Cortex of kidney (tissue), 1 donor: ENCODE results near the gene CSE1L.
"Not testable (repeated sequence)": the region's sequence is repeated elsewhere in the genome, so short reads cannot be mapped to it uniquely, and the experiment has no call there.

Source experiments
- DNase-seq: peaks from one replicate; lab custom pipeline; 2025; lab: John Stamatoyannopoulos, UW

The CSE1L gene, protein sequence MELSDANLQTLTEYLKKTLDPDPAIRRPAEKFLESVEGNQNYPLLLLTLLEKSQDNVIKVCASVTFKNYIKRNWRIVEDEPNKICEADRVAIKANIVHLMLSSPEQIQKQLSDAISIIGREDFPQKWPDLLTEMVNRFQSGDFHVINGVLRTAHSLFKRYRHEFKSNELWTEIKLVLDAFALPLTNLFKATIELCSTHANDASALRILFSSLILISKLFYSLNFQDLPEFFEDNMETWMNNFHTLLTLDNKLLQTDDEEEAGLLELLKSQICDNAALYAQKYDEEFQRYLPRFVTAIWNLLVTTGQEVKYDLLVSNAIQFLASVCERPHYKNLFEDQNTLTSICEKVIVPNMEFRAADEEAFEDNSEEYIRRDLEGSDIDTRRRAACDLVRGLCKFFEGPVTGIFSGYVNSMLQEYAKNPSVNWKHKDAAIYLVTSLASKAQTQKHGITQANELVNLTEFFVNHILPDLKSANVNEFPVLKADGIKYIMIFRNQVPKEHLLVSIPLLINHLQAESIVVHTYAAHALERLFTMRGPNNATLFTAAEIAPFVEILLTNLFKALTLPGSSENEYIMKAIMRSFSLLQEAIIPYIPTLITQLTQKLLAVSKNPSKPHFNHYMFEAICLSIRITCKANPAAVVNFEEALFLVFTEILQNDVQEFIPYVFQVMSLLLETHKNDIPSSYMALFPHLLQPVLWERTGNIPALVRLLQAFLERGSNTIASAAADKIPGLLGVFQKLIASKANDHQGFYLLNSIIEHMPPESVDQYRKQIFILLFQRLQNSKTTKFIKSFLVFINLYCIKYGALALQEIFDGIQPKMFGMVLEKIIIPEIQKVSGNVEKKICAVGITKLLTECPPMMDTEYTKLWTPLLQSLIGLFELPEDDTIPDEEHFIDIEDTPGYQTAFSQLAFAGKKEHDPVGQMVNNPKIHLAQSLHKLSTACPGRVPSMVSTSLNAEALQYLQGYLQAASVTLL

DNA sequence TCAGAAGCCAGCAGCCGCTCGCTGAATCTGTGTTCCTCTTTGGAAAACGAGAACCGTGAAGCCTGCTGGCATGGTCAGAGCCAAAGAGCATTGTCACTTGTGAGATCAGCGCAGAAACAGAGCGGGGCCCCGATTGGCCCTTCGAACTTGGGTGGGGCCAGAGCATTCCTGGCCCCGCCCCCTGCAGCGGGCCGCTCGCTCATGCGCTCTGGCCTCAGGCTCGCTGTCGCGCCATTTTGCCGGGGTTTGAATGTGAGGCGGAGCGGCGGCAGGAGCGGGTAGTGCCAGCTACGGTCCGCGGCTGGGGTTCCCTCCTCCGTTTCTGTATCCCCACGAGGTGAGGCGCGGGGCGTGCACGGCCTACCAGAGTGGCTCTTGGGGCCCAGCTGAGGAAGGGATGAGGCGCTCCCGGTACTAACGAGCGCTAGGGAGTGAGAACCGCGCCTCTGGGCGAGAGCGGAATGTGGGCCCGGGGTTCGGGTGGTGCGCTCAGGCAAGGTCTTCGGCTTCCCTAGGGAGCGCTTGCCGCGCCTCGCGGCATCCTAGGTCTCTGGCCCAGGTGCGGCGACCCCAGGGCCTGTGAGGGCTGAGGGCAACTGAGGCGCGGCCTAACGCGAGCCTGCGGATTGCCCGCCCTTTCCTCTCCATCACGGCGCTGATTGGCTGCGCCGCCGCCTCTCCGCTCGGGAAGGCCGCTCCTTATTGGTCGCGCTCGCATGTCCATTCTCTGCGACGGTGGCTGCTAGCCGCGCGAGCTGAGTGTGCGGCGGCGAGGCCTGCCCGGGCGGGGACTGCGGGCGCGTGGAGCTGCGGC, at the start of gene CSE1L:
TSS of gene CSE1L (plus strand) at position 226 of the 814 bp plus-strand sequence. CDS start 12,152 bp downstream, outside the sequence.
- peak; percentile 67 for DNase-seq

DNA sequence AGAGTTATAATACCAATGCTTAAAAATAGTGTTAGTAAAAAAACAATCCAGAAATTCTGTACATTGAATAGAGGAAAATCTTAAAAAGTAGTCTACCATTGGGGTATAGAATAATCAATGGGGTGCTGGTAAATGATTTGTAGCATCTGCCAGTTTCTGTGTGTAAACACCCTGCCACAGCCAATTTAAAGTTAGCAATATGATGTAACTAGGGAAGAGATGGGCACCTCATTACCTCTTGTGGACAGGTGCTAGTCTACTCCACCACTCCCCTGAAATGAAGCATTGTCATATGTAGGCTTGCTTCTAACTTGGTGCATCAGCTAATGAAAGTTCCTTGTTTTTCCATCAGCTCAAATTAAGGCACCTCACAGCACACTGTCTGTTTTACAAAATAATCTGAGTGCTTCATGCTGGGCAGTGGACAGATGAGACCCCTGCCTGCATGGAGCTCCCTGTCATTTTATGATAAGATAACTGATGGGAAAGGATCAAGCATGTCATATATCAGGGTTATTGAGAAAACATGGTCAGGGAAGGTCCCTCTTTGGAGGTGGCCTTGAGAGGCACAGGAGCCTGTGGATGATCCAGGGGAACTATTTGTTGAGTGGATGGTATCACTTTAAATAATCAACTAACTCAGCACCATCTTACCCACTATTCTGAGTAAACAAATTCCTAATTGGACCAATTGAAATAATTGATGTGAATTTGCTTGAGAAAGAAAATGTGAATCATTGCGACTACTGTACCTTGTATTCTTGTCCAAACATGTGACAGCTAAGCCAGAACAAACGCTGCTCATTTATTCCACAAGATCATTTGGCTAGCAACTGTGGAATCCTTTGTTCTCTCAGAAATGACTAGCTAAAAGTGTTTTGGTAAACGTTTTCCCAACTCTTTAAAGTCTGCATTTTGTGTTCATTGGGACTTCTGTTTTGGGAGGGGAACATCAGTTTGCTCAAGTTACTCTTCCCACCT, 45.9 kb upstream of the CSE1L start:
- DNase-seq = no peak

DNA sequence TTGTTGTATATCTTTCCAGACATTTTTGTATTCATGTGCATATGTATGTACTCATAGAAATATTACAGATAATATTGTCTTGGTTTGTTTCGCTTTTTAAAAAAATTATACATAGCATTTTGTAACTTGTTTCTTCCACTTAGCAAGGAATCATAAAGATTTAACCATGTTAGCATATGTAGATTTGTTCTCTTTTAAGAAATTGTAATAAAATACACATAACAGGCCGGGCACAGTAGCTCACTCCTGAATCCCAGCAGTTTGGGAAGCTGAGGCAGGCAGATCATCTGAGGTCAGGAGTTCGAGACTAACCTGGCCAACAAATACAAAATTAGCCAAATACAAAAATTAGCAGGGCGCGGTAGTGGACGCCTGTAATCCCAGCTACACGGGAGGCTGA, 44.4 kb upstream of the CSE1L start:
- DNase-seq = no peak

DNA sequence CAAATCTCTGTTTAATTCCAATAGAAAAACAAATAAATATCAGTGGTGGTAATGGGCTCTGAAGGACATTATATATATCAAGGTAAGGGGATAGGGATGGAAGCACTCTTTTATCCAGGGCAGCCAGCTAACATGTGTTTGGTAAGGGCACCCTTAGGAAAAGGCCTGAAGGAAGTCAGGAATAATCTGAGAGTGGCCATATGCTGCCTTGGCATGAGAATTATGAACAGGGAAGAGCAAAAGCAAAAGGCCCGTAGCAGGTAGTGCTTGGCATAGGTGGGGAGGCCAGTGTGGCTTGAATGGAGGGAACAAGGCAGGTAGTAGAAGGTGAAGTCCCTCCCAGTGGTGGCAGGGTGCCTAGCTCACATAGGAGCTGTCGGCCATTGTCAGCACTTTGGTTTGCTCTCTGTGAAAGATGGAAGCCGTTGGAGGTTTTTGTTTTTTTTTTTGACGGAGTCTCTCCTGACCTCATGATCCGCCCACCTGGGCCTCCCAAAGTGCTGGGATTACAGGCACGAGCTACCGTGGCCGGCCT, 39.6 kb upstream of the CSE1L start:
- no peak for DNase-seq

DNA sequence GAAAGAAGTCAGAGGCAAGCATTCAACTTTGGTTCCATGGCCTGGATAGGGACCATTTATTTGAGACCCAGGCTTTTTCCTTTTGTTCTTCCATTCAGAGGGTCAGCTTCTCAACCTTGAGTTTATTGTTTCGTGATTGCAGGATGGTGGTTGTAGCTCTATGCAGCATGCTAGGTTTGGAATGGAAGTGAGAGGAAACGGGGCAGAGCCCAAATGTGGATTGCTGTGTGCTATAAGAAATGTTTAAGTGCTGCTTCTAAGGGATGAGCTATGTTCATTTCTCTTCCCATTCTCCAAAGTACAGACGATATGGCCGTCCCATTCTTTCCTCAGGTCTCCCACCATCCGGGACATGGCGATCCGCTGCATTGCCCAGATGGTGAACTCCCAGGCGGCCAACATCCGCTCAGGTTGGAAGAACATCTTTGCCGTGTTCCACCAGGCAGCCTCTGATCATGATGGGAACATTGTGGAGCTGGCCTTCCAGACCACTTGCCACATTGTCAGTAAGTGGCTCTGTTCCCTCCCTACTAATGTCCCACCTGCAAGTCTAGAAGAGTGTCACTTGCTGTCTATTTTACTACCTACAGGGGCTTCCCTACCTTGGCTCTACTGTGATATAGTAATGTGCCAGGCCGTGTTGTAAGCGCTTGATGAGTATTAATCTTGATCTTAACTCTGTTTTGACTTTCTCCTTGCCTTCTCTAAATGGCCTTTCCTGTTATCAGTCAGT, 36.0 kb upstream of the CSE1L start:
- no peak for DNase-seq

DNA sequence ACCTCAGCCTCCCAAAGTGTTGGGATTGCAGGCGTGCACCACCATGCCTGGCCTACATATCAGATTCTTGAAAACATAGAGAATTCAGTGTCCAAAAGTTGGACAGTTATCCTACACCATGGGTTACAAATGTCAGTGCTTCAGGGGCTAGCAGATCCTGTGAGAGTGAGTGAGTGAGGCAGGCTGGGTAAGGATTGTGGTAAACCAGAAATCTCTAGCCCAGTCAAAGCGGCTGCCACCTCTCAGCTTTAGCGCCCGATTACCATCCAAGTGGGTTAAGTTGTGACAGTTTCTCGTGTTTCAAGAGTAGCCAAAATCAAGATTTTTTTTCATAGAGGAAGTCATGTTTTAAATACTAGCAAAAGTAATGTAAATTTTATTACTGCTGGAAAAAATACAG, 21.9 kb upstream of the CSE1L start:
- no peak for DNase-seq

DNA sequence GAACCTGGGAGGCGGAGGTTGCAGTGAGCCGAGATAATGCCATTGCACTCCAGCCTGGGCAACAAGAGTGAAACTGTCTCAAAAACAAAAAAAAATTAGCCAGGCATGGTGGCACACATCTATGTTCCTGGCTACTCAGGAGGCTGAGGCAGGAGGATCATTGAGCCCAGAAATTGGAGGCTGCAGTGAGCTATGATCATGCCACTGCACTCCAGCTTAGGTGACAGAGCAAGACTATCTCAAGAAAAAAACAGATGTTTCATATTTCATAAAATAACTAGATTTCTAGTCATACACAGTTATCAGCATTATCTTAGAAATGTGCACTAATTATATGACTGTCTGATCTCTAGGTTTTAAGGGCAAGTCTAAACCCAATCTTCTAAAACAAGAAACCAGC, 17.9 kb upstream of the CSE1L start:
- not testable (repeated sequence) for DNase-seq

DNA sequence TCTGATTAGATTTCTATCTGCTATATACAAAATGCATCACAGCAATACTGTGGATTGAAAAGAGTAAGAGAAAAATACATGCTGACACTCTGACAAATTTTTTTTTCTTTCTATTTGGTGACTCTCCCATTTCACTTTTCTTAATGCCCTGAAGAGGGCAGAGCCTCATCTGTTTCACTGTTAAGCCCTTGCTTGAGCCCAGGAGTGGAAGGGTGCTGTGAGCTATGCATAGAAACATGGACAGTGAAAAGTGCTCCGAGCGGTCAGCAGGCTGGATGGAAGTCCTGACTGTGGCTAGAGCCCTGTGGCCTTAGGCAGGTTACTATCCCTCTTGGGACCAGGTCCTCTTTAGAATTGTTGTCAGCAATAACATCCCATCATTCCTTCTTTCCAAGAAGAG, 17.4 kb upstream of the CSE1L start:
- no peak for DNase-seq

DNA sequence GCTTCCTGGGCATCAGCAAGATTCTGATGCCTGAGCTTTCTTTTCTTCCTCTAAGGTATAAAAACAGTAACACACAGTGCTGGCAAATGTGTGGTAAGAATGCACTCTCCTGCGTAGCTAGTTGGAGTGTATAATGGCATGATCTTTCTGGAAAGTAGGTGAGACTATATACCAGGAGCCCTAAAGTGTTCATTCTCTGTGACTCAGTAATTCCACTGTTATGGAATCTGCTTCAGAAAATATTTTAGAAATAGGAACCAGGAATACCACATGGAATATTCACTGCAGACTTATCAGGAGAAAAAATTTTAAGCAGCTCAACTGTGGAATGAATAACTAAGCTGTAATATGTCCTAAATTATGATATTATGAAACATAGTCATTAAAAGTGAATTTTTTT, 16.9 kb upstream of the CSE1L start:
- no peak for DNase-seq

DNA sequence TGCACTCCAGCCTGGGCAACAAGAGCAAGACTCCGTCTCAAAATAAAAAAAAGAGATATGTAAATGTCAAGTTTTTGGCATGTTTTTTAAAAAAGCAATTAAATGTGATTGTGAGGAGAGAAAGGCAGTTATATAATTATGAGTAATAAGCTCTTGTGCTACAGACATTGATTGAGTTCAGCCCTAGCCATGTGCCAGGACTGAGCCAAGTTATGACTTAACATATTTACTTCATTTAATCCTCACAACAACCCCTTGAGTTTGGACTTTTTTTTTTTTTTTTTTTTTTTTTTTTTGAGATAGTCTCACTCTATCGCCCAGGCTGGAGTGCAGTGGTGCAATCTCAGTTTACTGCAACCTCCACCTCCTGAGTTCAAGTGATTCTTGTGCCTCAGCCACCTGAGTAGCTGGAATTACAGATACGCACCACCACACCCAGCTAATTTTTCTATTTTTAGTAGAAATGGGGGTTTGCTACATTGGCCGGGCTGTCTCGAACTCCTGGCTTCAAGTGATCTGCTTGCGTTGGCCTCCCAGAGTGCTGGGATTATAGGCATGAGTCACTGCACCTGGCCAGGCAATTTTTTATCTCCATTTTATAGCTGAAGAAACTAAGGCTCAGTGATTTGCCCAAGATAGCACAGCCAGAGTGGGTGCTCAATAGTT, 15.0 kb upstream of the CSE1L start:
- no peak for DNase-seq

DNA sequence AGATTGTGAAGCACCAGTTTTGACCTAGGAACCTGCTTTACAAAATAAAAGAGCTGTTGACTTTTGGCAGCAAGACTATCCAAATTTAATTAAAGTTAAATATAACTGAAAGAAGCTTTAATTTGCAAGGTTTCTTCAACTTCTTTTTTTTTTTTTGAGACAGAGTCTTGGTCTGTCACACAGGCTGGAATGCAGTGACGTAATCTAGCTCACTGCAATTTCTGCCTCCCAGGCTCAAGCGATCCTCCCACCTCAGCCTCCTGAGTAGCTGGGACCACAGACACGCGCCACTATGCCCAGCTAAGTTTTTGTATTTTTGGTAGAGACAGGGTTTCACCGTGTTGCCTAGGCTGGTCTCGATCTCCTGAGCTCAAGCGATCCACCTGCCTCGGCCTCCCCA, 13.7 kb upstream of the CSE1L start:
- no peak for DNase-seq

DNA sequence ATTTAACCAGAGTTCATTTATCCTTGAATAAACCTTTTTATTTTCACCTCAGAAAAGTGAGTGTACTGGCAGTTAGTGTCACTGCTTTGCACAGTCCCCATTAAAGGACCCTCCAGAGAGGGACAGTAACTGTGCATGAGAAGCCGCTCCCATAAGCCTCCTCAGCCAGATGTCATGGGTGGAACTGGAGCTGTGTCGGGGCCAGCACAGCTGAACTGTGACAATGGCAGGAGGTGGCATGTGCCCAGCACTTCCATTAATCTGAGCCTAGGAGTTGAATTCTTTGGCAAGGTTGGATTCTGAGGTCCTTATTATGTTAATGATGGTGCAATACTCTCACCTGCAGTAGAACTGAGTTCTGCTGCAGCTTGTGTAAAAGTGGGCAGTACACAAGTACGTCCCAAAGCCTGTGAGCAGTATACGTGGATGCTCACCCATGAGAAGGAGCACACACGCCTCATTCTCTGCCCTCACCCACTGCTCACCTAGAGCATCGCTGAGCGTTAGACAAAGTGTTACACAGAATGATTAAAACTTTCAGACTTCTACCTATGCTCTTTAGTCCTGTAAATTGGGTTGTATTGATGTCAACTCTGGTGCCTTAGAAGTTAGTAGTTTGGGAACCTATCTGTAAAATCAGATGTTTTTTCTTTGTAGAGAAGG, 11.9 kb upstream of the CSE1L start:
- no peak for DNase-seq

DNA sequence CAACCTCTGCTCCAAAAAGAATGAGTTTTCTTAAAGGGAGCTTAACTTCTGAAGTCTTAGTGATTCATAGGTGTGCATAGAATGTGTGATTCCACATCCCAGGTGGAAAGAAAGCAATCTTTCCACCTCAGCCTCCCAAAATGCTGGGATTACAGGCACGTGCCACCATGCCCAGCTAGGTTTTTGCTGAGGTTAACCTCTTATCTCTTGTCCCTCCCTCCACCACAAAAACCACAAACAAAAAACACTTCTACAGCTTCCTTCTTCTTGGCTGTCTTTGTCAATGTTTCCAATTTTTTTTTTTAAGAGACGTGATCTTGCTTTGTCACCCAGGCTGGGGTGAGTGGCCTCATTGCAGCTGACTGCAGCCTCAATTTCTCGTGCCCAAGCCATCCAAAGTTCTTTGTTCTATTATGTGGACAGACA, 8.1 kb upstream of the CSE1L start:
- DNase-seq = no peak

DNA sequence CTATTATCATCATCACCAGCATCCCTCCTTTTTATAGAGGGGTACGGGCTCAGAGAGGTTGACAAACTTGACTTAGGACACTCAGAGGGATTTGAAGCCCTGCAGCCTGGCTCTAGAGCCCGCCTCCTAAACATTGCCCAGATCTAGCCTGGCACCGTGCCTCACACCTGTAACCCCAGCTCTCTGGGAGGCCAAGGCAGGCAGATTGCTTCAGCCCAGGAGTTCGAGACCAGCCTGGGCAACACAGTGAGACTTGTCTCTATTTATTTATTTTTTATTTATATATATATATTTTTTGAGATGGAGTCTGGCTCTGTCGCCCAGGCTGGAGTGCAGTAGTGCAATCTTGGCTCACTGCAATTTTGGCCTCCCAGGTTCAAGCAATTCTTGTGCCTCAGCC, 6.3 kb upstream of the CSE1L start:
- DNase-seq = no peak

DNA sequence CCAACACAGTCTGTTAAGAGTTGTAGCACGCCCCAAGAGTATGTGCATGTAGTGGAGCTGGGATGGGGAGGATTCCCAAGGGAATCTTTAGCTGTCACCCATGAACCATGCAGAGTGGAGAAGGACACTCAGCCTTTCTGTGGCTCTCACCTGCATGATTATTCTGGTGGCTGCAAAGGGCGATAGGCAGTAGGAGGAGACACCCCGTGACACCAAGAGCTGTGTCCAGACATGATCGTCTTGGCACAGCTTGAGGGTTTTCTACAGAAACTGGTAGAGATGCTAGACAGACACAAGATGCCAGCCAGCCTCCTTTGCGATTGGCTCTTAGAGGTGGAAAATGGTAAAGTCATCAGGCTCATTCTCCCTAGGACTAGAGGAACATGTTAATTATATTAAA, 3.1 kb upstream of the CSE1L start:
- no peak for DNase-seq

DNA sequence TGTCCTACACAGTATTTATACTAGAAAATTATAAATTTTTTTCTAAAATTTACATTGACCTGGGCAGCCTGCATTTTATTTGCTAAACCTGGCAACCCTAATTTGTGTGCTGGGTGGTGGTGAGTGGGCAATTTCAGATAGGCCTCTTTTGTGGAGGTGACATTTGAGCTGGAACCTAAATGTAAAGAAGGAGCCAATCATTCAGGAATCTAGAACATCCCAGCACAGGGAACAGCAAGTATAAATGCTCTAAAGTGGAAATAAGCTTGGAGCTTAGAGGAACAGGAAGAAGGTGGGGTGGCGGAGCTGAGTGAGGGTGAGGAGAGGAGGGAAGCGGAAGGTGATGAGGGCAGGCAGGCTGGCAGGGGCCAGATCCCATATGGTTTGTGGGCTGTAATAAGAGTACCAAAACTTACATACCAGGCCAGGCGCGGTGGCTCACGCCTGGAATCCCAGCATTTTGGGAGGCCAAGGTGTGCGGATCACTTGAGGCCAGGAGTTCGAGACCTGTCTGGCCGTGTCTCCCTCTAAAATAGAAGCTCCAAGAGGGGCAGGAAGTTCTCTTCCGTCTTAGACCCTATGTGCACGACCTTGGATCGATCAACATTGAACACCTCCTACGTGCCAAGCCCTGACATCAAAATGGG, 549 bp upstream of the CSE1L start:
- DNase-seq = no peak

DNA sequence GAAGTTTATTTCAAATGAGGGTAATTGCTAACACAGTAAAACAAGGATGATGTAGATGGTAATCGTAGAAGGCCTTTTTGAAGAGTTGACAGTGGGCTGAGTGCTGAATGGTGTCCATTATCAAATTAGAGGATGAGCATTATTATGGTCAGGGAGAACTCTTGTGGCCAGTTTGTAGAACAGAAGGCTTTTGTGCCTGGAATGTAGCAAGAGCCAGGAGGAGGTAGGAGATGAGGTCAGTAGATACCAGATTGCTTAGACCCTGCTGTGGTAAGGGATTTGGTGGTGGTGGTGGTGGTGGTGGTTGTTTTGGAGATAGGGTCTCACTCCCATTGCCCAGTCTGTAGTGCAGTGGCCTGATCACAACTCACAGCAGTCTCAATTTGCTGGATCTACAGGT, 6.2 kb downstream of the CSE1L start:
- DNase-seq = no peak

DNA sequence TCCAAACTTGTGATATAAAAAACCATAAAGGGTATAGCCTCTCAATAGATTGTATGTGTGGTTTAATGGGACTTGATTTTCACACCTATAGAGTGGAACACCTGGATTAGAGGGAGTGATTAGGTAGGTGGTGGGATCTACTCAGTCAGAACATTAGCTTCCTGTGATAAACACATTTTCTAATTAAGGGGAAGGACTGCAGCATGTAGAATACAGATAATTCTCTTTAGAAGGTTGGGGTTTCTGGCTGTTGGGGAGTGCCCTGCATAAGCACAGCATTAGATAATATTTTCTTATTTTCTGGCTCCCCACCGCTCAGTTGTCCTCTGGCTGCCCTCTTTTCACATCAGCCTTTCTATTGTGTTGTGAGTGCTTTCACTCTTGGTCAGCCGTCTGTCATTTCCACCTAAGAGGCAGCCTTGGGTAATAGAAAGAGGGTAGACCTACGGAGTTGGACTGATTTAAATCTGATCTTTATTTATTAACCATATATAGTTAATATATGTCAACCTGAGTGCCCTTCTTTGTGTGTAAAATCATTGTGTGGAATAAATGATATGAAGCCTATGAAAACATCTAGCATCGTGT, 8.0 kb downstream of the CSE1L start:
- no peak for DNase-seq
